Measurements from ENCODE around the gene CCT8L2.
"Not testable (repeated sequence)": the region's sequence is repeated elsewhere in the genome, so short reads cannot be mapped to it uniquely, and the experiment has no call there.

DNA sequence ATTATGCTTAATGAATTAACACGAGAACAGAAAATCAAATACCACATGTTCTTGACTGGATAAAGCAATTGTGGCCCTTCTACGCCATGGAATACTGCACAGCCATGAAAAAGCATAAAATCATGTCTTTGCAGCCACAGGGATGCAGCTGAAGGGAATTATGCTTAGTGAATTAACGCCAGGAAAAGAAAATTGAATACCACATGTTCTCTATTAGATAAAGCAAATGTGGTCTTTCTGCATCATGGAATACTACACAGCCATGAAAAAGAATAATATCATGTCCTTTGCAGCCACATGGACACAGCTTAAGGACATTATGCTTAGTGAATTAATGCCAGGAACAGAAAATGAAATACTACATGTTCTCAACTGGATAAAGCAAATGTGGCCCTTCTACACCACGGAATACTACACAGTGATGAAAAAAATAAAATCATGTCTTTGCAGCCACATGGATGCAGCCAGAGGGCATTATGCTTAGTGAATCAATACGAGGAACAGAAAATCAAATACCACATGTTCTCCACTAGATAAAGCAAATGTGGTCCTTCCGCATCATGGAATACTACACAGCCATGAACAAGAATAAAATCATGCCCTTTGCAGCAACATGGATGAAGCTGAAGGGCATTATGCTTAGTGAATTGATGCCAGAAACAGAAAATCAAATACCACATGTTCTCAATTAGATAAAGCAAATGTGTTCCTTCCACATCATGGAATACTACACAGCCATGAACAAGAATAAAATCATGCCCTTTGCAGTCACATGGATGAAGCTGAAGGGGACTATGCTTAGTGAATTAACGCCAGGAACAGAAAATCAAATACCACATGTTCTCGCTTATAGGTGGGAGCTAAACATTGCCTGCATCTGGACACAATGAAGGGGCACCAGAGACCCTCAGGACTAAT is 37.3 kb downstream of the CCT8L2 start:
- TF ChIP-seq, protein P1, sequence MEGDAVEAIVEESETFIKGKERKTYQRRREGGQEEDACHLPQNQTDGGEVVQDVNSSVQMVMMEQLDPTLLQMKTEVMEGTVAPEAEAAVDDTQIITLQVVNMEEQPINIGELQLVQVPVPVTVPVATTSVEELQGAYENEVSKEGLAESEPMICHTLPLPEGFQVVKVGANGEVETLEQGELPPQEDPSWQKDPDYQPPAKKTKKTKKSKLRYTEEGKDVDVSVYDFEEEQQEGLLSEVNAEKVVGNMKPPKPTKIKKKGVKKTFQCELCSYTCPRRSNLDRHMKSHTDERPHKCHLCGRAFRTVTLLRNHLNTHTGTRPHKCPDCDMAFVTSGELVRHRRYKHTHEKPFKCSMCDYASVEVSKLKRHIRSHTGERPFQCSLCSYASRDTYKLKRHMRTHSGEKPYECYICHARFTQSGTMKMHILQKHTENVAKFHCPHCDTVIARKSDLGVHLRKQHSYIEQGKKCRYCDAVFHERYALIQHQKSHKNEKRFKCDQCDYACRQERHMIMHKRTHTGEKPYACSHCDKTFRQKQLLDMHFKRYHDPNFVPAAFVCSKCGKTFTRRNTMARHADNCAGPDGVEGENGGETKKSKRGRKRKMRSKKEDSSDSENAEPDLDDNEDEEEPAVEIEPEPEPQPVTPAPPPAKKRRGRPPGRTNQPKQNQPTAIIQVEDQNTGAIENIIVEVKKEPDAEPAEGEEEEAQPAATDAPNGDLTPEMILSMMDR (IDR thresholded peaks at IDR 0.05 in 8 of 11, conservative IDR thresholded peaks at IDR 0.05 in 3 of 11) = not testable (repeated sequence)
- not testable (repeated sequence) for TF ChIP-seq POLR2A, POLR2AphosphoS5 (IDR thresholded peaks at IDR 0.05)
